Measurements from ENCODE around the gene ZFPM1.

Gene ZFPM1

DNA sequence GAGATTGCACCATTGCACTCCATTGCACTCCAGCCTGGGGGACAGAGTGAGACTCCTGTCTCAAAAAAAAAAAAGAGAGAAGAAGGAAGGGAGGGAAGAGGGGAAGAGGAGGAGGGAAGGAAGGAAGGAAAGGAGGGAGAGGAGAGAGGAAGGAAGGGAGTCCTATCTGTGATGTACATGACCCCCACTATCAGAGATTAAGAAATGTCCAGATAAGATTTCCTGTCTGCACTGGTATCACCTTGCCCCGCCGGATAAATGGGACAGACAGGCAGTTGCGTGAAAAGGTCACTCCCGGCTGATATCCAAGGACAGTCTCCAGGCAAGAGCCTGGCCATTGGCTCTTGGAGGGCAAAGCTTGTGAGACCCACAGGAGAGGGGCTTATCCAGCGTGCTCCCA lies 5.2 kb upstream of the ZFPM1 start:
- Histone ChIP-seq H3K4me3 (ENCODE audit: low read length) (0 out of 2 replicates have a peak overlapping the region, but pooled peaks have one; percentile 54), H2AFZ (ENCODE audit: low read depth, low read length) (peak overlapping the region; percentile 87; the same call in 1 of the 2 replicates), H3K27me3 (ENCODE audit: low read depth, low read length) (peaks cover 8% of the 10 kb centered on the region; the same call in 1 of the 2 replicates), H3K36me3 (replicated peaks; ENCODE audit: low read depth, low read length) (no peaks in the 10 kb centered on the region), H3K4me2 (ENCODE audit: low read length) (peak overlapping the region; percentile 87), H3K27ac (ENCODE audit: low read length) (no peak overlapping the region), H3K79me2 (ENCODE audit: low read length) (no peaks in the 10 kb centered on the region), H4K20me1 (ENCODE audit: insufficient read depth, low read length) (no peaks in the 10 kb centered on the region), H3K9me3 (ENCODE audit: insufficient read depth, low read length) (no peaks in the 10 kb centered on the region), H3K9ac (ENCODE audit: low read length) (no peak overlapping the region), H3K4me1 (ENCODE audit: low read length) (peaks cover 25% of the 10 kb centered on the region)
- TF ChIP-seq EZH2phosphoT487 (IDR thresholded peaks at IDR 0.05; ENCODE audit: low read depth), result no peak
- TF ChIP-seq, protein P1, sequence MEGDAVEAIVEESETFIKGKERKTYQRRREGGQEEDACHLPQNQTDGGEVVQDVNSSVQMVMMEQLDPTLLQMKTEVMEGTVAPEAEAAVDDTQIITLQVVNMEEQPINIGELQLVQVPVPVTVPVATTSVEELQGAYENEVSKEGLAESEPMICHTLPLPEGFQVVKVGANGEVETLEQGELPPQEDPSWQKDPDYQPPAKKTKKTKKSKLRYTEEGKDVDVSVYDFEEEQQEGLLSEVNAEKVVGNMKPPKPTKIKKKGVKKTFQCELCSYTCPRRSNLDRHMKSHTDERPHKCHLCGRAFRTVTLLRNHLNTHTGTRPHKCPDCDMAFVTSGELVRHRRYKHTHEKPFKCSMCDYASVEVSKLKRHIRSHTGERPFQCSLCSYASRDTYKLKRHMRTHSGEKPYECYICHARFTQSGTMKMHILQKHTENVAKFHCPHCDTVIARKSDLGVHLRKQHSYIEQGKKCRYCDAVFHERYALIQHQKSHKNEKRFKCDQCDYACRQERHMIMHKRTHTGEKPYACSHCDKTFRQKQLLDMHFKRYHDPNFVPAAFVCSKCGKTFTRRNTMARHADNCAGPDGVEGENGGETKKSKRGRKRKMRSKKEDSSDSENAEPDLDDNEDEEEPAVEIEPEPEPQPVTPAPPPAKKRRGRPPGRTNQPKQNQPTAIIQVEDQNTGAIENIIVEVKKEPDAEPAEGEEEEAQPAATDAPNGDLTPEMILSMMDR (IDR thresholded peaks at IDR 0.05; ENCODE audit: low read depth, low read length), result no peak

DNA sequence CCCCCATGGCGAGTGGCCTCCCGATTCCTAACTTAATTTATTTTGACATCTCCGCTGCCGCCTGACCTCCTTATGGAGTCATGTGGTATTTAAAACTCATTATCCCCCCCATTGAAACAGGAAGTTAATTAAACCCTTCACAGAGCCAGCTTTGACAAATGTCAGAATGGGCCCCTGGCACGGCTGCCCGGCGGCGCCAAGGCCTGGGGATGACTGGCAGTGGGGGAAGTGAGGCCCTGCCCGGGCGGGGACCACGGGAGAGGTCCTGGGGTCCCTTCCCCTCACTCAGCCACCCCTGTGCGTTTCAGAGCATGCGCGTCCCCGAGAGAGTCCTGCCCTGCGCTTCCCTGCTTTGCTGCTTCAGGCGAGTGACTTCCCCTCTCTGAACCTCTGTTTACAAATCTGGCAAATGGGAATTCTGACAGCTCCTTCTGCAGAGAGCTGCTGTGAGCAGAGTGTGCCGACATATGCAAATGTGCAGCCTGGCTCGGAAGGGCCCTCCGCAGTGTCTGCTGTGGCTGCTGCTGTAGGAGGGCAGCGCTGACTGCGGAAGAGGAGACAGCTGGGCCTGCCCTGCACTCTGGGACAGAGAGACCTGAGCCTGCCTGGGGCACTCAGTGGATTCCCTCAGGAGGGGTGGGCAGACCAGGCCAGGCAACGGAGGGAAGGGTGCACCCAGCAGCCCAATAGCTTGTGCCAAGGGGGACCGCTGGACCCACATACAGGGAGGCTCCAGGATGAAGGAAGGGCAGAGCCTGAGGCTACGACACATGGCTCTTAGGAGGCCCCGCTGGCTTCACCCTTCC lies 4.4 kb upstream of the ZFPM1 start:
- no peak for TF ChIP-seq EZH2phosphoT487 (IDR thresholded peaks at IDR 0.05; ENCODE audit: low read depth)
- peaks cover 8% of the 10 kb centered on the region; the same call in 1 of the 2 replicates for H3K27me3 ChIP-seq (ENCODE audit: low read depth, low read length)
- peak overlapping the region; percentile 54 for H3K4me3 ChIP-seq (ENCODE audit: low read length)
- H2AFZ ChIP-seq (ENCODE audit: low read depth, low read length), result peak overlapping the region; percentile 87
- no peaks in the 10 kb centered on the region for H4K20me1 ChIP-seq (ENCODE audit: insufficient read depth, low read length)
- H3K4me2 ChIP-seq (ENCODE audit: low read length), result peak overlapping the region; percentile 87
- H3K36me3 ChIP-seq (replicated peaks; ENCODE audit: low read depth, low read length), result no peaks in the 10 kb centered on the region
- H3K79me2 ChIP-seq (ENCODE audit: low read length), result peaks cover 2% of the 10 kb centered on the region
- H3K27ac ChIP-seq (ENCODE audit: low read length), result no peak overlapping the region
- H3K4me1 ChIP-seq (ENCODE audit: low read length), result peaks cover 22% of the 10 kb centered on the region
- peak overlapping the region; percentile 37; the same call in 1 of the 2 replicates for H3K9ac ChIP-seq (ENCODE audit: low read length)
- H3K9me3 ChIP-seq (ENCODE audit: insufficient read depth, low read length), result no peaks in the 10 kb centered on the region

DNA sequence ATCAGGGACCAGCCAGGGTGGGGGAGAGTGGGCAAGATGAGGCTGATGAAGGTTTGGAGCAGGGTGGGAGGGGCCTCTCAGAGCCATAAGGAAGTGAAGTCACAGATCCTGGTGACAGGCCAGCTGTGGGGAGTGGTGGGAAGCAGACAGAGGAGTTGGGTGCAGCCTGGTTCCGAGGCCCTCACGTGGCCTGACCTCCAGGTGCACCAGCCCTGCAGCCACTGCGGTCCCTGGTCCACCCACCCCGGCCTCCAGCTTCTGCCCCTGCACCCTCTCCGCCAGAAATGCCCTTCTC lies 3.9 kb upstream of the ZFPM1 start:
- peaks cover 8% of the 10 kb centered on the region; the same call in 1 of the 2 replicates for H3K27me3 ChIP-seq (ENCODE audit: low read depth, low read length)
- H4K20me1 ChIP-seq (ENCODE audit: insufficient read depth, low read length), result 0 out of 2 replicates have a peak, but pooled peaks cover 4% of the 10 kb centered on the region
- H3K4me2 ChIP-seq (ENCODE audit: low read length), result peak overlapping the region; percentile 87
- TF ChIP-seq, protein P1 (IDR thresholded peaks at IDR 0.05; ENCODE audit: low read depth, low read length), result no peak
- TF ChIP-seq EZH2phosphoT487 (IDR thresholded peaks at IDR 0.05; ENCODE audit: low read depth), result no peak
- no peak overlapping the region; the same call in 1 of the 2 replicates for H2AFZ ChIP-seq (ENCODE audit: low read depth, low read length)
- H3K27ac ChIP-seq (ENCODE audit: low read length), result no peak overlapping the region
- H3K79me2 ChIP-seq (ENCODE audit: low read length), result peaks cover 8% of the 10 kb centered on the region
- no peaks in the 10 kb centered on the region for H3K9me3 ChIP-seq (ENCODE audit: insufficient read depth, low read length)
- no peak overlapping the region for H3K9ac ChIP-seq (ENCODE audit: low read length)
- H3K4me1 ChIP-seq (ENCODE audit: low read length), result peaks cover 22% of the 10 kb centered on the region
- H3K4me3 ChIP-seq (ENCODE audit: low read length), result peak overlapping the region; percentile 54; the same call in 1 of the 2 replicates
- no peaks in the 10 kb centered on the region for H3K36me3 ChIP-seq (replicated peaks; ENCODE audit: low read depth, low read length)

DNA sequence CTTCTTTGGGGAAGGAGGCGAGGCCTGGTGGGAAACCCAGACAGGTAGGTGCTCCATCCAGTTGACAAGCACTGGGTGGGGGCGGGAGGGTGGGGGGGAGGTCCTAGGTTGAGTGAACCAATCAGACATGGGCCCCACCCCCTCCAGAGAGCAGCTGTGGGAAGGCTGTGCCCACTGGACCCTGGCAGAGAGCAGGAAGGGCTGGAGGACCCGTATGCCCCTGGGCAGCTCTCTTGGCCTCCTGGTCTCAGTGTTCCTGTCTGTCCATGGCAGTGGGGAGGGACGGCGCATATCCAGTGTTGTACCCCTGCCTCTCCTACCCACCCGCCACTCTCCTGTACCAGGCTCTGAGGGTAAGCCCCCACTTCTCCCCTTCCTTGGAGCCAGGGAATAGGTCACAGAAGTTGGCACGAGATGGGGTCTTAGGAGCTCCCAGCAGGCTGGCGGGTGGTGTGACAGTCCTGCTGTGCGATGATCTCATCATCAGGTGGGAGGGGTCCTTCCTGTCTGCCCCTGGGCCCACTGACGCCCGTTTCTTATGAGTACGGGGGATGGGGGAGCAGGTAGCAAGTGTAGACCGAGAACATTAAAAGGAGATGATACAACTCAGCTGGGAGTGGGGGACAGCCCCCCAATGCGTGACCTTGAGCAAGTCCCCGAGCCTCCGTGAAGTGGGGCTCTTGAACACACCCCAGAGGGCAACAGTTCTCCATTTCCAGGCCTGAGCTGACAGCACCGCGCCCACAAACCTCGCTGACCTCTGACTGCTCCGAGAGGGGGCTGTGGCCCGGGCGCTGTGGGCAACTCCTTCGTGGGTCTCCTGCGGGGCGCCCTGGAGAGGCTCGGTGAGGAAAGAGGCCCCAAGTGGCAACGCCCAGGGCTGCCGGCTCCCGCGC lies 1.2 kb upstream of the ZFPM1 start:
- Histone ChIP-seq H3K27me3 (ENCODE audit: low read depth, low read length) (peaks cover 8% of the 10 kb centered on the region; the same call in 1 of the 2 replicates), H3K4me1 (ENCODE audit: low read length) (peaks cover 29% of the 10 kb centered on the region), H3K9ac (ENCODE audit: low read length) (no peak overlapping the region), H3K79me2 (ENCODE audit: low read length) (peaks cover 31% of the 10 kb centered on the region), H3K4me3 (ENCODE audit: low read length) (peak overlapping the region; percentile 83), H3K27ac (ENCODE audit: low read length) (no peak overlapping the region), H3K9me3 (ENCODE audit: insufficient read depth, low read length) (no peaks in the 10 kb centered on the region), H2AFZ (ENCODE audit: low read depth, low read length) (peak overlapping the region; percentile 82; the same call in 1 of the 2 replicates), H3K4me2 (ENCODE audit: low read length) (peak overlapping the region; percentile 61), H3K36me3 (replicated peaks; ENCODE audit: low read depth, low read length) (no peaks in the 10 kb centered on the region), H4K20me1 (ENCODE audit: insufficient read depth, low read length) (peaks cover 9% of the 10 kb centered on the region; the same call in 1 of the 2 replicates)
- TF ChIP-seq, protein P1 (IDR thresholded peaks at IDR 0.05; ENCODE audit: low read depth, low read length), result no peak
- no peak for TF ChIP-seq EZH2phosphoT487 (IDR thresholded peaks at IDR 0.05; ENCODE audit: low read depth)

Measured in OCI-LY3 (cell line).